Adrenal gland (tissue), 12 donors: Measurements from ENCODE around the gene SLC27A3. TPM values are rescaled to one million over a fixed set of nuclear protein-coding genes. Genes with fewer than 3 reads are reported as not detected.
A peak's percentile ranks its signal among the peaks of the same experiment; 100 is the strongest.
"Not testable (repeated sequence)": the region's sequence is repeated elsewhere in the genome, so short reads cannot be mapped to it uniquely, and the experiment has no call there.

Experiments
- DNase-seq, 7 donors: peaks; one replicate each; pipeline ENCODE4 v3.0.0-alpha.2; 2019 to 2020
- H3K27ac ChIP-seq, 5 donors: fragments of 200-600 bp; sonication (generic) in 4 of 5; 1 replicate in 3 of 5; 2 replicates in 2 of 5; pipeline versions ENCODE4 v1.5.1 to v1.8.0; 2016 to 2020; ENCODE audit warnings: mild to moderate bottlenecking in 1 of 5
- H3K27me3 ChIP-seq: fragments of 200-600 bp; 2 replicates; pipeline ENCODE4 v1.8.0; 2021
- H3K36me3 ChIP-seq, 2 donors: fragments of 200-600 bp; replicated peaks in 1 of 2; 1 replicate in 1 of 2; 2 replicates in 1 of 2; pipeline versions ENCODE4 v1.5.1 to v1.8.0; 2018 to 2022
- H3K4me1 ChIP-seq, 2 donors: fragments of 200-600 bp; replicated peaks in 1 of 2; 1 replicate in 1 of 2; 2 replicates in 1 of 2; pipeline versions ENCODE4 v1.5.1 to v1.8.0; 2018 to 2021
- H3K4me3 ChIP-seq, 4 donors: fragments of 200-600 bp; sonication (generic) in 3 of 4; one replicate each; pipeline ENCODE4 v1.5.1; 2016 to 2018
- H3K9me3 ChIP-seq, 3 donors: fragments of 200-600 bp; sonication (generic) in 1 of 3; replicated peaks in 1 of 3; 1 replicate in 2 of 3; 2 replicates in 1 of 3; pipeline versions ENCODE4 v1.5.1 to v1.8.0; 2016 to 2021
- CTCF ChIP-seq, 6 experiments: fragments of 450-650 bp in 4 of 6; fragments of 200-600 bp in 2 of 6; sonication (generic) in 1 of 6; IDR thresholded peaks; 1 replicate in 5 of 6; 2 replicates in 1 of 6; pipeline versions ENCODE4 v1.5.1 to v1.8.0; 2016 to 2021; ENCODE audit warnings: antibody characterized with exemption in 6 of 6, mild to moderate bottlenecking in 2 of 6, moderate library complexity in 1 of 6
- POLR2A ChIP-seq, 2 donors: fragments of 450-650 bp; IDR thresholded peaks; one replicate each; pipeline ENCODE4 v1.6.1; 2017; ENCODE audit warnings: antibody characterized with exemption in 2 of 2, mild to moderate bottlenecking in 2 of 2, moderate library complexity in 1 of 2
- WGBS, 4 donors: extraction: QIAGEN DNeasy Blood & Tissue Kit in 2 of 4; methylation state at CpG; one replicate each; pipeline versions ENCODE4 v1.1.5 to v1.1.7; 2013 to 2017; 5-methylcytosine and 5-hydroxymethylcytosine counted together
- intact Hi-C, 2 donors: fragments of 100-400 bp; cut with DNase I; formaldehyde crosslinking; loops; one replicate each; pipeline versions ENCODE4 v1.14.1 to v1.15.0; 2022 to 2023
- polyA plus RNA-seq, 3 donors: library from polyadenylated mRNA; stranded (reverse); fragments of 200-250 nt in 2 of 3; fragments of 350-450 nt in 1 of 3; fragmentation: Illumina TruSeq in 1 of 3; extraction: RNeasy Lipid Tissue Mini Kit (QIAGEN cat#74804) in 1 of 3; gene quantifications; one replicate each; pipeline ENCODE4 v1.2.3, GENCODE V29; 2013 to 2014
- total RNA-seq, 9 donors: library from RNA; depleted of rRNA in 4 of 9; stranded (reverse); fragments of >200 nt in 4 of 9; fragments of 120-200 nt in 1 of 9; fragmentation: NEBNext Ultra II Directional in 1 of 9; extraction: Animal tissue kit (Norgen Biotek cat#: 25700) in 1 of 9; gene quantifications; one replicate each; pipeline versions ENCODE4 v1.1.0 to v1.2.4, GENCODE V29; 2013 to 2023
- donor health status: healthy with polysubstance abuse.
- donor health status: Bipolar disorder and iron deficiency.
- donor health status: DM: yes; HTN: yes; CAD: no.
- donor health status: DM: no; HTN: no; CAD: no.
- donor health status: DM: no; HTN: no; CAD: no.
- donor health status: DM: yes; HTN: yes; CAD: no.

SLC27A3 gene
- total and polyA plus RNA-seq, 12 donors: 9.5 to 85.0 (median 15.9) TPM

- intact Hi-C loops: loop anchor here (5.0 to 10.0 kb wide), 2 partner anchors 82 to 250 kb away; no protein-coding TSS in a partner anchor
- no peak for TF ChIP-seq CTCF (IDR thresholded peaks at IDR 0.05)
- no peaks in the 10 kb centered on the region for H3K9me3 ChIP-seq
- peak overlapping the region in 1 of 5 donors; percentile 66 for H3K27ac ChIP-seq
- H3K36me3 ChIP-seq: peaks cover 0 to 93% of the 10 kb centered on the region in 2 donors
- H3K4me3 ChIP-seq: no peak overlapping the region
- 87 to 93% (median 89%) methylated on average over 2 to 5 of the region's 5 CpGs for WGBS, 4 donors
- no peak for DNase-seq
- H3K4me1 ChIP-seq: no peaks in the 10 kb centered on the region
- H3K27me3 ChIP-seq: no peaks in the 10 kb centered on the region
These were observed 10.9 kb upstream of the SLC27A3 start for GRCh38 chr1:153764310-153764709.

- not testable (repeated sequence) for H3K9me3 ChIP-seq, H3K27ac ChIP-seq, DNase-seq, H3K4me3 ChIP-seq, H3K27me3 ChIP-seq, H3K4me1 ChIP-seq
- H3K36me3 ChIP-seq: peaks cover 0 to 89% of the 10 kb centered on the region in 2 donors
- 92 to 96% (median 93%) methylated on average over 10 of the region's 10 CpGs for WGBS, 4 donors
- intact Hi-C loops: loop anchor here (10.0 kb wide), 1 partner anchor 252 kb away; no protein-coding TSS in a partner anchor
These were observed 8.5 kb upstream of the SLC27A3 start for GRCh38 chr1:153766663-153767062.

GRCh38 chr1:153767519-153767918 is 7.7 kb upstream of the SLC27A3 start:
- no peak for DNase-seq

GRCh38 chr1:153768316-153769181 is 6.7 kb upstream of the SLC27A3 start:
- peak overlapping the region in 1 of 5 donors; percentile 15 for H3K27ac ChIP-seq
- H3K36me3 ChIP-seq: peaks cover 0 to 88% of the 10 kb centered on the region in 2 donors
- DNase-seq: no peak
- no peak for TF ChIP-seq POLR2A (IDR thresholded peaks at IDR 0.05)
- TF ChIP-seq CTCF (IDR thresholded peaks at IDR 0.05): no peak
- H3K9me3 ChIP-seq: no peaks in the 10 kb centered on the region
- no peaks in the 10 kb centered on the region for H3K27me3 ChIP-seq
- intact Hi-C loops: loop anchor here (10.0 kb wide), 1 partner anchor 254 kb away; no protein-coding TSS in a partner anchor
- H3K4me1 ChIP-seq: peaks cover 0 to 3% of the 10 kb centered on the region in 2 donors
- H3K4me3 ChIP-seq: no peak overlapping the region
- WGBS, 4 donors: 82 to 93% (median 86%) methylated on average over 4 of the region's 4 CpGs

More at GRCh38 chr1:153767519-153767918, 7.7 kb upstream of the SLC27A3 start:
- Histone ChIP-seq H3K9me3 (no peaks in the 10 kb centered on the region), H3K4me3 (no peak overlapping the region), H3K27me3 (no peaks in the 10 kb centered on the region), H3K4me1 (no peaks in the 10 kb centered on the region), H3K36me3 (peaks cover 0 to 88% of the 10 kb centered on the region in 2 donors), H3K27ac (no peak overlapping the region)
- intact Hi-C loops: loop anchor here (10.0 kb wide), 1 partner anchor 253 kb away; no protein-coding TSS in a partner anchor
- TF ChIP-seq CTCF (IDR thresholded peaks at IDR 0.05) (no peak), POLR2A (IDR thresholded peaks at IDR 0.05) (no peak)
- 85 to 98% (median 94%) methylated on average over 5 to 11 of the region's 11 CpGs for WGBS, 4 donors
